Activated T-cell treated with anti-CD3 and anti-CD28 coated beads for 48 hours (primary cell): Measurements from ENCODE around the gene CYP2A6.
"Not testable (repeated sequence)": the region's sequence is repeated elsewhere in the genome, so short reads cannot be mapped to it uniquely, and the experiment has no call there.

ENCODE experiments used
- DNase-seq: peaks from one replicate; pipeline ENCODE4 v3.0.0-alpha.2; 2020; ENCODE audit warnings: low read depth

The CYP2A6 gene

GRCh38 chr19:40818480-40819399 lies 31.5 kb downstream of the CYP2A6 start:
- DNase-seq = peak; percentile 67

GRCh38 chr19:40815223-40815622 lies 35.0 kb downstream of the CYP2A6 start:
- no peak for DNase-seq

- DNase-seq = no peak
Observed at GRCh38 chr19:40813182-40813581, 37.1 kb downstream of the CYP2A6 start.

GRCh38 chr19:40812571-40812970 lies 37.7 kb downstream of the CYP2A6 start:
- not testable (repeated sequence) for DNase-seq

- DNase-seq = no peak
Observed at GRCh38 chr19:40811478-40812341, 38.5 kb downstream of the CYP2A6 start.

GRCh38 chr19:40810649-40811408 lies 39.4 kb downstream of the CYP2A6 start:
- DNase-seq = peak; percentile 38

GRCh38 chr19:40810160-40810559 lies 40.1 kb downstream of the CYP2A6 start:
- DNase-seq = no peak

GRCh38 chr19:40809358-40810086 lies 40.7 kb downstream of the CYP2A6 start:
- DNase-seq = no peak

GRCh38 chr19:40808497-40808896 lies 41.8 kb downstream of the CYP2A6 start:
- no peak for DNase-seq

GRCh38 chr19:40808021-40808325 lies 42.3 kb downstream of the CYP2A6 start:
- no peak for DNase-seq

GRCh38 chr19:40807147-40808020 lies 42.9 kb downstream of the CYP2A6 start:
- no peak for DNase-seq

- peak; percentile 79 for DNase-seq
Observed at GRCh38 chr19:40806423-40807146, 43.7 kb downstream of the CYP2A6 start.

- no peak for DNase-seq
Observed at GRCh38 chr19:40805258-40805868, 44.9 kb downstream of the CYP2A6 start.

- DNase-seq = no peak
Observed at GRCh38 chr19:40804783-40805242, 45.4 kb downstream of the CYP2A6 start.

GRCh38 chr19:40803857-40804782 lies 46.1 kb downstream of the CYP2A6 start:
- peak; percentile 36 for DNase-seq

GRCh38 chr19:40803170-40803856 lies 46.9 kb downstream of the CYP2A6 start:
- no peak for DNase-seq

- DNase-seq = no peak
Observed at GRCh38 chr19:40802300-40803169, 47.7 kb downstream of the CYP2A6 start.
